Activated CD8-positive, alpha-beta T cell treated with anti-CD3 and anti-CD28 coated beads for 36 hours (primary cell): Measurements from ENCODE around the gene RAB23. TPM values are rescaled to one million over a fixed set of nuclear protein-coding genes. Genes with fewer than 3 reads are reported as not detected.

Experiments used
- ATAC-seq: fragments of 200-7000 bp; cut with Tn5 transposase; one replicate; pipeline ENCODE4 v1.10.0; 2021; ENCODE audit warnings: mild to moderate bottlenecking, moderate library complexity
- CTCF ChIA-PET: fragments of 350-600 bp; sonication (Branson Sonifier 250); formaldehyde crosslinking; loops from one replicate; lab custom pipeline; 2021; ENCODE audit warnings: antibody characterized with exemption; lab: Charles Lee
- POLR2A ChIA-PET: fragments of 350-600 bp; sonication (Branson Sonifier 250); formaldehyde crosslinking; loops from one replicate; lab custom pipeline; 2021; ENCODE audit warnings: antibody characterized with exemption; lab: Charles Lee
- DNase-seq: peaks from one replicate; pipeline ENCODE4 v3.0.0-alpha.2; 2020
- H3K27ac Mint-ChIP-seq: one replicate; pipeline ENCODE4 v1.8.0; 2021; ENCODE audit warnings: mild to moderate bottlenecking, mixed read lengths
- H3K27me3 Mint-ChIP-seq: one replicate; pipeline ENCODE4 v1.8.0; 2021; ENCODE audit warnings: mixed read lengths
- H3K36me3 Mint-ChIP-seq: one replicate; pipeline ENCODE4 v1.8.0; 2021; ENCODE audit warnings: low read depth, mixed read lengths
- H3K4me1 Mint-ChIP-seq: one replicate; pipeline ENCODE4 v1.8.0; 2021; ENCODE audit warnings: low read depth, mixed read lengths
- H3K4me3 Mint-ChIP-seq: one replicate; pipeline ENCODE4 v1.8.0; 2021; ENCODE audit warnings: mild to moderate bottlenecking, moderate library complexity, mixed read lengths
- H3K9me3 Mint-ChIP-seq: one replicate; pipeline ENCODE4 v1.8.0; 2021; ENCODE audit warnings: mixed read lengths
- CTCF ChIP-seq: fragments of 200-600 bp; IDR thresholded peaks from one replicate; pipeline ENCODE4 v1.8.0; 2022; ENCODE audit warnings: antibody characterized with exemption, mild to moderate bottlenecking
- intact Hi-C: fragments of 100-400 bp; cut with micrococcal nuclease; formaldehyde crosslinking; loops from one replicate; pipeline ENCODE4 v1.10.0; 2022
- total RNA-seq, 2 experiments: library from RNA; stranded (reverse); gene quantifications; one replicate each; pipeline ENCODE4 v1.2.3, GENCODE V29; 2021

RAB23 gene
- total RNA-seq, 2 experiments from 2014 or later: 1.2 to 1.3 TPM

GRCh38 chr6:57257911-57258541 lies 35.9 kb upstream of the RAB23 start:
- ATAC-seq (no peak), DNase-seq (no peak)
- H3K36me3 Mint-ChIP-seq: no peaks in the 10 kb centered on the region
- no peaks in the 10 kb centered on the region for H3K4me1 Mint-ChIP-seq
- no peak overlapping the region for H3K4me3 Mint-ChIP-seq
- H3K27me3 Mint-ChIP-seq: peaks cover 3% of the 10 kb centered on the region
- H3K27ac Mint-ChIP-seq: no peak overlapping the region
- no peaks in the 10 kb centered on the region for H3K9me3 Mint-ChIP-seq
- intact Hi-C loops: no loop called here
- no peak for TF ChIP-seq CTCF
- ChIA-PET CTCF (no interaction called here), POLR2A (interaction anchor here (0.6 to 0.7 kb wide), 2 partner anchors 34 to 169 kb away, joined by 3 read pairs; no protein-coding TSS in a partner anchor)

- no peaks in the 10 kb centered on the region for H3K36me3 Mint-ChIP-seq
- POLR2A ChIA-PET: no interaction called here
- ATAC-seq (no peak), DNase-seq (no peak)
- peaks cover 3% of the 10 kb centered on the region for H3K27me3 Mint-ChIP-seq
- no peaks in the 10 kb centered on the region for H3K9me3 Mint-ChIP-seq
- no peaks in the 10 kb centered on the region for H3K4me1 Mint-ChIP-seq
- no peak overlapping the region for H3K4me3 Mint-ChIP-seq
- no peak overlapping the region for H3K27ac Mint-ChIP-seq
- no peak for TF ChIP-seq CTCF
- CTCF ChIA-PET: no interaction called here
- intact Hi-C loops: no loop called here
These were observed 34.4 kb upstream of the RAB23 start for GRCh38 chr6:57256541-57256940.

GRCh38 chr6:57255451-57256169 lies 33.5 kb upstream of the RAB23 start:
- intact Hi-C loops: no loop called here
- DNase-seq: no peak
- Mint-ChIP-seq H3K4me3 (no peak overlapping the region), H3K9me3 (no peaks in the 10 kb centered on the region), H3K27me3 (peaks cover 2% of the 10 kb centered on the region), H3K4me1 (no peaks in the 10 kb centered on the region), H3K27ac (no peak overlapping the region), H3K36me3 (no peaks in the 10 kb centered on the region)
- CTCF ChIA-PET: no interaction called here
- POLR2A ChIA-PET: no interaction called here
- ATAC-seq: no peak
- no peak for TF ChIP-seq CTCF

- ATAC-seq: no peak
- intact Hi-C loops: no loop called here
- H3K4me1 Mint-ChIP-seq: no peaks in the 10 kb centered on the region
- no peak for DNase-seq
- ChIA-PET POLR2A (no interaction called here), CTCF (no interaction called here)
- no peaks in the 10 kb centered on the region for H3K36me3 Mint-ChIP-seq
- H3K27me3 Mint-ChIP-seq: peaks cover 2% of the 10 kb centered on the region
- TF ChIP-seq CTCF: no peak
- no peaks in the 10 kb centered on the region for H3K9me3 Mint-ChIP-seq
- H3K4me3 Mint-ChIP-seq: no peak overlapping the region
- H3K27ac Mint-ChIP-seq: no peak overlapping the region
These were observed 32.1 kb upstream of the RAB23 start for GRCh38 chr6:57254055-57254717.

- H3K27me3 Mint-ChIP-seq: peaks cover 2% of the 10 kb centered on the region
- H3K9me3 Mint-ChIP-seq: no peaks in the 10 kb centered on the region
- H3K4me3 Mint-ChIP-seq: no peak overlapping the region
- H3K36me3 Mint-ChIP-seq: no peaks in the 10 kb centered on the region
- H3K4me1 Mint-ChIP-seq: no peaks in the 10 kb centered on the region
- ChIA-PET CTCF (no interaction called here), POLR2A (no interaction called here)
- ATAC-seq (no peak), DNase-seq (no peak)
- H3K27ac Mint-ChIP-seq: no peak overlapping the region
- TF ChIP-seq CTCF: no peak
- intact Hi-C loops: no loop called here
These were observed 30.9 kb upstream of the RAB23 start for GRCh38 chr6:57252975-57253374.
